Measurements from ENCODE around the gene FAM110A.

- TF ChIP-seq POLR2AphosphoS5 (IDR thresholded peaks at IDR 0.05; ENCODE audit: low read depth, low read length) (no peak), POLR2A (IDR thresholded peaks at IDR 0.05; ENCODE audit: low read depth, low read length) (no peak), TAF1 (IDR thresholded peaks at IDR 0.05; ENCODE audit: borderline replicate concordance, low read depth, low read length) (no peak)
These were observed 36.6 kb upstream of the FAM110A start for GRCh38 chr20:796921-797320.
